ENCODE data around the gene BRD3. TPM values are rescaled to one million over a fixed set of nuclear protein-coding genes. Genes with fewer than 3 reads are reported as not detected.

The BRD3 gene
- polyA plus RNA-seq, 1 donor (not counting 4 experiments of a cell fraction or from before 2014, with no cell fraction given): 3.3 TPM

- H3K9me3 ChIP-seq (ENCODE audit: control insufficient read depth, low read depth, low read length): no peaks in the 10 kb centered on the region
- no peak overlapping the region for H3K9ac ChIP-seq (ENCODE audit: control insufficient read depth, extremely low read depth, insufficient read depth, low read length)
- H3K4me1 ChIP-seq (ENCODE audit: control insufficient read depth, extremely low read depth, insufficient read depth, low read length): peaks cover 46% of the 10 kb centered on the region
- H4K20me1 ChIP-seq (ENCODE audit: control insufficient read depth, extremely low read depth, insufficient read depth, low read length): peaks cover 21% of the 10 kb centered on the region
- H3K27me3 ChIP-seq (ENCODE audit: control insufficient read depth, extremely low read depth, insufficient read depth, low read length): no peaks in the 10 kb centered on the region
- peaks cover 6% of the 10 kb centered on the region for H3K9me1 ChIP-seq (ENCODE audit: control insufficient read depth, extremely low read depth, insufficient read depth, low read length)
- no peak for TF ChIP-seq CTCF (optimal IDR thresholded peaks at IDR 0.05 in 1 of 3, IDR thresholded peaks at IDR 0.05 in 1 of 3, conservative IDR thresholded peaks at IDR 0.05 in 1 of 3; ENCODE audit: extremely low read depth in 1 of 3, insufficient read depth in 2 of 3, low read length in 3 of 3)
- no peak for TF ChIP-seq EZH2 (IDR thresholded peaks at IDR 0.05; ENCODE audit: low read length)
- DNase-seq (ENCODE audit: low read depth, low spot score) (no peak), FAIRE-seq (no peak)
- no peak overlapping the region for H3K27ac ChIP-seq (ENCODE audit: control insufficient read depth, insufficient read depth, low read length)
- no peak overlapping the region for H3K4me2 ChIP-seq (ENCODE audit: control insufficient read depth, extremely low read depth, insufficient read depth, low read depth, low read length)
- peaks cover 53% of the 10 kb centered on the region for H3K79me2 ChIP-seq (ENCODE audit: control insufficient read depth, insufficient read depth, low read length)
- dilution Hi-C loops (cut with MboI; ENCODE audit: extremely low pct_ligation_motif_present, low sequenced_read_pairs): no loop called here
- H3K4me3 ChIP-seq (ENCODE audit: control insufficient read depth in 2 of 3, extremely low read depth in 1 of 3, insufficient read depth in 2 of 3, low read depth in 1 of 3, low read length in 3 of 3): no peak overlapping the region
- no peak overlapping the region for H2AFZ ChIP-seq (ENCODE audit: control insufficient read depth, low read length)
- no peaks in the 10 kb centered on the region for H3K36me3 ChIP-seq (ENCODE audit: control insufficient read depth in 2 of 2, extremely low read depth in 1 of 2, insufficient read depth in 2 of 2, low read length in 2 of 2)
Observed at GRCh38 chr9:134059661-134060395, 8.0 kb downstream of the BRD3 start.

- Histone ChIP-seq H3K4me2 (ENCODE audit: control insufficient read depth, extremely low read depth, insufficient read depth, low read depth, low read length) (peak overlapping the region; percentile 35), H3K4me3 (ENCODE audit: control insufficient read depth in 2 of 3, extremely low read depth in 1 of 3, insufficient read depth in 2 of 3, low read depth in 1 of 3, low read length in 3 of 3) (no peak overlapping the region), H3K9me1 (ENCODE audit: control insufficient read depth, extremely low read depth, insufficient read depth, low read length) (peaks cover 6% of the 10 kb centered on the region), H3K4me1 (ENCODE audit: control insufficient read depth, extremely low read depth, insufficient read depth, low read length) (peaks cover 47% of the 10 kb centered on the region), H4K20me1 (ENCODE audit: control insufficient read depth, extremely low read depth, insufficient read depth, low read length) (peaks cover 25% of the 10 kb centered on the region), H2AFZ (ENCODE audit: control insufficient read depth, low read length) (no peak overlapping the region), H3K9me3 (ENCODE audit: control insufficient read depth, low read depth, low read length) (no peaks in the 10 kb centered on the region), H3K79me2 (ENCODE audit: control insufficient read depth, insufficient read depth, low read length) (peaks cover 54% of the 10 kb centered on the region), H3K36me3 (ENCODE audit: control insufficient read depth in 2 of 2, extremely low read depth in 1 of 2, insufficient read depth in 2 of 2, low read length in 2 of 2) (no peaks in the 10 kb centered on the region), H3K9ac (ENCODE audit: control insufficient read depth, extremely low read depth, insufficient read depth, low read length) (no peak overlapping the region), H3K27me3 (ENCODE audit: control insufficient read depth, extremely low read depth, insufficient read depth, low read length) (no peaks in the 10 kb centered on the region), H3K27ac (ENCODE audit: control insufficient read depth, insufficient read depth, low read length) (no peak overlapping the region)
- TF ChIP-seq EZH2 (IDR thresholded peaks at IDR 0.05; ENCODE audit: low read length) (no peak), CTCF (optimal IDR thresholded peaks at IDR 0.05 in 1 of 3, IDR thresholded peaks at IDR 0.05 in 1 of 3, conservative IDR thresholded peaks at IDR 0.05 in 1 of 3; ENCODE audit: extremely low read depth in 1 of 3, insufficient read depth in 2 of 3, low read length in 3 of 3) (no peak)
- dilution Hi-C loops (cut with MboI; ENCODE audit: extremely low pct_ligation_motif_present, low sequenced_read_pairs): no loop called here
- DNase-seq (ENCODE audit: low read depth, low spot score): no peak
- no peak for FAIRE-seq
Observed at GRCh38 chr9:134059188-134059641, 8.6 kb downstream of the BRD3 start.
